Stimulated activated CD8-positive, alpha-beta memory T cell treated with anti-CD3 and anti-CD28 coated beads, Interleukin-15, amount 100 ng/mL, for 4 hours (primary cell): ENCODE measurements around the gene IGFBP2.

Source experiments
- DNase-seq, 2 donors: peaks; one replicate each; pipeline ENCODE4 v3.0.0-alpha.2; 2020; ENCODE audit warnings: low read depth in 2 of 2

The IGFBP2 gene

DNA sequence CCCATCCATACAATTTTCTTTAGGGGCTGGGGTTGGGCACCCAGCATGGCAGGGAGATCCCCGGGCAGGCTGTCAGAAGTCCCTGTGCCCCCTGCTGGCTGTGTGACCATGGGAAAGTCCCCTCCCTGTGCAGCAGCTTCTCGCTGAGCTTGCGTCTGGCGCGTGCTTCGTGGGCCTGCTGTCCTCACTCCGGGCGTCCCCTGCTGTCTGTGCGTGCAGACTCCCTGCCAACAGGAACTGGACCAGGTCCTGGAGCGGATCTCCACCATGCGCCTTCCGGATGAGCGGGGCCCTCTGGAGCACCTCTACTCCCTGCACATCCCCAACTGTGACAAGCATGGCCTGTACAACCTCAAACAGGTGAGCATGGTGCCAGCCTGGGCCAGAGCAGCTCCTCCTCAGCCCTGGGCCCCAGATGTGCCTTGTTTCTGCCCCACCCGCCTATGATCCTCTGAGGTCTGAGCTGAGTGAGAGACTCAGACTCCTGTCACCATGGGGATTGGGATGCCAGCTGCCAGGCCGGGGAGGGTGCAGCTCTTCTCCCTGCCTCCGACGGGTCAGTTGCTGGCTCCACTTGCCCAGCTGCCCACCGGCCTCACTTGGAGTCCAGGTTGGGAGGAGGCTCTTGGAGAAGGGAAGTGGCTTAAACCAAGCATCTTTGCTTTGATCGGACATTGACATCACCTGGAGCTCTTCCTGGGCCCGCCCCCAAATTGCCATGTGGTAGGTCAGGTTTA, 28.6 kb downstream of the IGFBP2 start:
- DNase-seq: no peak

DNA sequence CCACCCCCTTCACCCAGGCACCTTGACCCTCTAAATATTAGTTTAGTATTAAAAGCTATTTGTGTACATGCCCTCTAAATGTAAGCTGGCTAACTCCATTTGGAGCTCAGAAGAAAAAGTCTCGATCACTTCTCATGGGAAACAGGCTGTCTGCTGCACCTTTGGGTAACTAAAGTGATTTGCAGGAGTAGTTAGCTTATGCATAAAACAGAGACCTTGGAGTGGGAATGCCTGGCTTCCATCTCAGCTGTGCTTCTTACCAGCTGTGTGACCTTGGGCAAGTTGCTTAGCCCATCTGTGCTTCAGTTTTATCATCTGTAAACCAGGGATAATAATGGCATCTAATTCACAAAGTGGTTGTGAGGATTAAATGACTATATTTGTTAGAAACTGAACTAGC, 29.9 kb downstream of the IGFBP2 start:
- no peak for DNase-seq

DNA sequence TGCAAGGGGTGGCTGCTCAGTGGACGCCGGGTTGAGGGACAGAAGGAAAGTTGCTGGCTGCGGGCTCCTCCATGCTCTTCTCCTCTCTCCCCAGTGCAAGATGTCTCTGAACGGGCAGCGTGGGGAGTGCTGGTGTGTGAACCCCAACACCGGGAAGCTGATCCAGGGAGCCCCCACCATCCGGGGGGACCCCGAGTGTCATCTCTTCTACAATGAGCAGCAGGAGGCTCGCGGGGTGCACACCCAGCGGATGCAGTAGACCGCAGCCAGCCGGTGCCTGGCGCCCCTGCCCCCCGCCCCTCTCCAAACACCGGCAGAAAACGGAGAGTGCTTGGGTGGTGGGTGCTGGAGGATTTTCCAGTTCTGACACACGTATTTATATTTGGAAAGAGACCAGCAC, 30.6 kb downstream of the IGFBP2 start:
- no peak for DNase-seq

DNA sequence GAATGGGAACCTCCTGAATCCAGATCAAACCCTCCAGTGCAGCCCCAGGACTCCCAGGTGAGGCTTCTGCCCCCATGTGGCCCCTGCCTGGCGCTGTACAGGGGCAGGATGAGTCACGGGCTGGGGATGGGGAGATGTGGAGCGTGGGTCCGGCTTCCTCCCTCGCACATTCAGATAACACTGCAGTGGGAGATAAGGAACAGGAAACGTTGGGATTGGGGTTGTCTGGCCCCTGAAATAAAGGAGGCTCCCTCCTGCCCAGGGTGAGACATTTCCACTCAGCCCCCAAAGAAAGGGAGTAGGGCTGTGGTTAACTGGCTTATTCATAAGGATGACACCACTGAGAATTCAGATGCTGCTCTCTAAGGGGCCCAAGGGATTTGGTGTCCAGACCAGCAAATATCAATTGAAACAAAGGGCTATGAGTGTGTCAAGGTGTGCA, 31.4 kb downstream of the IGFBP2 start:
- DNase-seq: no peak

DNA sequence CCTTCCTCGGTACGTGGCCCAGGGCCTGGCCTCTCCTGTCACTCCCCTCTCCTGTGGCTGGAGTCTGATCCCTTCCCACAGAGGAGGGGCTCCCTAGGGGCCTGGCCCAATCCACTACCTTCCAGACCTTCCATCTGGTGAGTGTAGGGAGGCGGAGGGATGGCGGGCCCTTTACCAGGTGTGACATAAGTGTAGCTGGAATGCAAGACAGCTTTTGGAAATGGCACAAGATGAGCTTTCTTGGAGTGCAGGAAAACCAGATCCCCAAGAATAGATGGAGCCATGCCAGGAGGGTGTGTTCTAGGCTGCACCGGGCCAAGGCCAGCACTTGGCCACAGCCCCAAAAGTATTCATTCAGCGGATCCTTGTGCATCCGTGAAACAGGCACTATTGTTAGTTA, 32.0 kb downstream of the IGFBP2 start:
- DNase-seq: no peak

DNA sequence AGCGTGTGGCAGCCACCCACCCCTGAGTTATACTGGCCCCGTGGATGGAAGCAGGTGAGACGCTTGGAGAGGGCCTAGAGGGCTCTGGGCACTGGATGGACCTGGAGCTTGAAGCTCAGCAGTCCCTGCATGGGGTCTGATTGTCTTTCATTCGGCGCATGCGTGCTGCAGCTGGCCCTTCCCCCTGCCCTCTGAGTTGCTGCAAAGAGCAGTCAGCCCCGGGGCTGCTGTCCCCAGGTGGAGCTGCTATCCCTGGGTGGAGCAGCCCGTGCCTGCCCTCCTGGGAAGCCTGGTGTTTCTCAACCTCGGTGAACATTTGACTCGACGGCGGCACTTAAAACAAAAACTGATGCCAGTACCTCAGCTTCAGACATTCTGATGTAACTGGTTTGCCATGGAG, 32.5 kb downstream of the IGFBP2 start:
- DNase-seq: no peak

DNA sequence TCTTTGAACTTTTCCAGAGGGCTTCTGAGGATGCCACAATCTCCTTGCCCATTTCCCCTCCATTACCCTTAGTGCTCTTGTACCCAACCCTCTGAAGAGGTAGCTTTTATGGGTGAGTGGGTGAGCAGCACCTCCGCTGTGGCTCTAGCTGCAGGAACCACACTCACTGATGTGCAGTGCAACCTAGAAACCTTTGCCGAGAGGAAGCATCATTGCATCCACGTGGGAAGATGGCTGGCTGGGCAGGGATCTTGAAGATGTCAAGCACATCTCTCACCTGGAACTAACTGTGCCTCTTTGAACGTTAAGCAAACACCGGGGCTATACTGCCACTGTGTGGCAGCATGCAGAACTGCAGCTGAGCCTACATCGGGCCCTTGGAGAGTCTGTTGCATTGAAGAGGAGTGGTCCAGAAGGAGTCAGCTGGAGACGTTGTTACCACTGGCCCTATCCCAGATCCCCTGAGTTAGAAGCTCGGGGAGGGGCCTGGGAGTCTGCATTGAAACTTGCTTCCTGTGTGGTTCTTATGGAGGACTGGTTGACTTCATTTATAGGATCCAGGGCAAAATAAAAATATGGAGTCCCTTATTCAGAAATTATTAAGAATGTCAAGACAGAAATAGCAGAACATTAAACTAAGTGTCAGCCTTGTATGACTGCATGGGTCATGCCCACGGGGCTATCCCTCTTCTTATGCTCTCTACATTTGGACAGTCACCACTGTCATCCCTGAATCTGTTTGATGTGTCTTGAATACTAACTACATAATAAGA, 33.4 kb downstream of the IGFBP2 start:
- peak; percentile 11 to 28 for DNase-seq

DNA sequence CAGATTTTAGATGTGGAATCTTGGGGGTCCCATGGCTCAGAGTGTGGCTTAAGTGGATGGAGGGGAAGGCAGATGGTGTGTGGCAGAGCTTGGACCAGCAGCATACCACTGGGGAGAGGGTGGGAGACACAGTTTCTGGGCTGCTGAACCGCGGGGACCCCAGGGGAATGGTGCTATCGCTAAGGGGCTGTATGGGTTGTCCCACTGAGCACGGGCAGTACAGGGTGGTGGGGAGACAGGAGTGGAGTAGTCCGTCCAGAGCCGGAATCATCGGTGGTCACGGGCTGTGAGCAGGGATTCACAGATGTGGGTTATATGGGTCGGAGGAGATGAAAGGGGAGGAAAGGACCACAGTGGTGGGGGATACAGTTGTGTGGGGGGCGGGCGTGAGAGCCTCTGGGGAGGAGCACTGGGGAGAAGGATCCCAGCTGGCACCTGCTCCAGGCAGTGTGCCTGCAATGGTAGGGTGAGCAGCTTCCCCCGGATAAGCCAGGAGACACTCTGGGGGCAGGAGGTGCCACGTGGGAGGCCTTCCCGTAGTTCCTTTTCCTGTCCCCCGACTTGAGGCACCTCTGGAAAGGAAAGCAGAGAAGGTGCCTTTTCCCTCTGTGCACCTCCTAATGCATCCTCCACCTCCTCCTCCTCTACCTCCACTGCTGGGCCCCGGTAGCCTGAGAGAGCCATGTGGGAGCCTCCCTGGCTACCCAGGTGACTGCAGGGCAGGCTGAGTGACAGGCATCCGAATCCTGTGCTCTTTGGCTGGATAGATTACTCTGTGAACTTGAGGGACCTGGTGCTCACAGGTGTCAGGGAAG, 37.3 kb downstream of the IGFBP2 start:
- no peak for DNase-seq

DNA sequence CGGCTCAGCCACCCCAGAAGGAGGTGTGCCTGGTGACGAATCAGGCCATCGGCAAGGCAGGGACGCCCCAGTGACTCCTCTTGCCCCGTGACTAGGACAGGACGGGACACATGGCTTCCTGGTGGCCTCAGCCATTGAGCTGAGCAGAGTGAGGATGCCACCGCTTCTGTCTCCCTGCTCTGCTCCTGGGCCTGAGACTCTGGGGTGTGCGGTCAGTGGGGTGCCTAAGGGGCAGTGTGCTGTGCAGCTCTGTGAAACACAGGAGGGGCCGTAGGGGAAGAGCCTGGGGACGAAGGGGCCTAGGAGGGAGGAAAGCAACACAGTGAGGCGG, 37.8 kb downstream of the IGFBP2 start:
- DNase-seq: no peak

DNA sequence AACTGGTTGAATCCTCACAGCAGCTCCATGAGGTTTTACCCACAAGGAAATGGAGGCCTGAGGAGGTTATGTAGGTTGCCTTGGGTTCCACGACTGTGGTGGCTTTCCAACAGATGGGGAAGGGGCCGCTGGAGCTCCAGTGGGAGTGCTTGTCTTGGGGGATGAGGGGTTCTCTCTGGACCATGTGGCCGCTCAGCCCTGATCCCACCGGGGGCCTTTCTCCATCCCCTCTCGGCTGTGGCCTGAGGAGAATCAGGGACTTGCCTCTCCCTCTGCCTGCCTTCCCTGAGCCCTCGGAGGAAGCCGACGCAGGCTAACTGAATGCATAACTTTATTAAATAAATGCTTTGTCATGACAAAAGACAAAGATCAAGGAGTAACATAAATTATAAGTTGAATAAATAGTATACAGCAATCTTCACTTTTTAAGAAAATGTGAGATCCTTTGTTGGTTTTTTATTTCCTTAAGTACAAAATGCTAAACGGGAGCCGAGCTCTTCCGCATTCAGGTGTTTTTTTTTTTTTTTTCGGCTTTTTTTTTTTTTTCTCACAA, 38.6 kb downstream of the IGFBP2 start:
- no peak for DNase-seq

DNA sequence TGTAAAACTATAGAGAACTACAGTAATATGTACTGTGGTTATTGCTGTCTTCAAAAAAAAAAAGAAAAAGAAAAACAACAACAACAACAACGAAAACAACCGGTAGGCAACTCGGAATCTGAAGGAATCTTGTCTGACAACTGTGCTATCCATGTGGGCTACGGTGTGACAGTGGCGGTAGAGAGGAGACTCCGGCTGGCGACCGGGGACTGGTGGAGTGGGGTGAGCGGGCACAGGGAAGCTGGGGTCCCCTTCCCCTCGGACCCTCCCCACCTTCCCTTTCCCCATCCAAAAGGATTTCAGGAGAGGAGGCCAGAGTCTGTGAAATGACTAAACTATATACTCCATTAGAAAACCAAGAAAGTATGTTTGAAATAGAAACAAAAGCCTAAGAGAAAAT, 39.2 kb downstream of the IGFBP2 start:
- no peak for DNase-seq

DNA sequence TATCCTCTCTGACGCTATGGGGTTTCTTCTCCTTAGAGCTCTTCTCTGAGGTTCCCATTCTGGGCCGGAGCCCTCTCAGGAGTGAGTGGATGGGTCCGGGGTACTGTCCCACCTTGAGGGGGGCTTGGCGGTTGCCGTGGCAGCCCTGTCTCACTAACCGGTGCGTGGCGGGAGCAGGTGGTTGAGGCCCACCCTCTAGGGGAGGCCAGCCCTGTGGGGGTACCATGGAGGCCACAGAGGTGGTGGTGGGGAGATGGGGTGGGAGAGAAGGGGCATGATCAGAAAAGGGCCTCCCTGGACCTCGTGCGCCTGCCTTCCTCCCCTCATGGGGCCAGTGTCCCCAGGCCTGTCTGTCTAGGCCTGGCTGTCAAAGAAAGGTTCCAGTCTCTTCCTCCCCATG, 39.8 kb downstream of the IGFBP2 start:
- no peak for DNase-seq

DNA sequence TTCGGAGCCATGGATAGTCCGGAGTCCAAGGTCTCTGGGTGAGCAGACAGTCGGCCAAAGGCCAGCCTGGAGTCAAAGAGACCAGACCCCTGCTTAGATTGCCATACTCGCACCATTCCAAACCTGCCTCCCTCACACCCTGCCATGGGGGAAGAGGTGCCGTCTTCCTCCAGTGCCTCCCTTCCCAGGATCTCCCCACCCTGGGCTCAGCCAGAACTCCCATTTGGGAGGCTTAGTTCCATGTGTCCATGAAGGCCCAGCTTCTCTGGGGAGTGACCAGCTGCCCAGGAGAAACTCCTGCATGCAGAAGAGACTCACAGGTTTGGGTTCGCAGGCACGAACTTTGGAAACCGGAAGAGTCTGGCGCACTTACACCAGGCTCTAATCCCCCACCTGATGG, 40.4 kb downstream of the IGFBP2 start:
- no peak for DNase-seq

DNA sequence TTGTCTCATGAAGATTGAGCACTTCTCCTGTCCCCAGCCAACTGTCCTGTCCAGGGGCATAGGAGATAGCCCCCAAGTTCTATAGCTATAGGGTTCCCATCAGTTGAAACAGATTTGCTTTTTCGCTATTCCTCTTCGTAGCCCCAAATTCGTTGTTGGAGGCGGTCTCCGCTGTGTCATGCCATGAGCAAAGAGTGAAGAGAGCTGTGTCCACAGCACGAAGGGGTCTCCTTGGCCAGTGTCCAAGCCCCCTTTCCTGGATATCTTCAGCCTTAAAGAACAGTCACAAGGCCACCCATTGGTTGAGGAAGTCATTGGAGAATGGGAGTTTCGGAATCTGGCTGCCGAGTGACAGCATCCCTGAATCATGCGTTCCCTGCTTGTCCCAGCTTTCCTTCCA, 41.2 kb downstream of the IGFBP2 start:
- no peak for DNase-seq

DNA sequence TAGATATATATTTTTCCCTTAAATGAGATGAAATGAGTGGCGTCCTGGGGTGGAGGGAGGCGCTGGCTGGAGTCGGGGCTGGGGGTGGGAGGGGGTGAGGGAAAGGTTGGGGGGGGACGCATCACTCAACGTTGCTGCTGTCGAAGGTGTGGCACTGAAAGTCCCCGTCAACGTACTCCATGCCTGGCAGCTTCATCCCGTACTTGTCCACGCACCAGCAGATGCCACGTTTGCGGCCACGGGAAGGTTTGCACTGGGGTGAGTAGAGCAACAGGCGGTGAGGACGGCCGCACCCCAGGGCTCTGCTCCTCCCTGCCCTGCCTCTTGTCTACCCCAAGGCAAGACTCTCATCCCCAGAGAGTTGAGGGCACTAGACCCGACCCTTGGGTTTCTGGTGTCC, 43.4 kb downstream of the IGFBP2 start:
- no peak for DNase-seq

DNA sequence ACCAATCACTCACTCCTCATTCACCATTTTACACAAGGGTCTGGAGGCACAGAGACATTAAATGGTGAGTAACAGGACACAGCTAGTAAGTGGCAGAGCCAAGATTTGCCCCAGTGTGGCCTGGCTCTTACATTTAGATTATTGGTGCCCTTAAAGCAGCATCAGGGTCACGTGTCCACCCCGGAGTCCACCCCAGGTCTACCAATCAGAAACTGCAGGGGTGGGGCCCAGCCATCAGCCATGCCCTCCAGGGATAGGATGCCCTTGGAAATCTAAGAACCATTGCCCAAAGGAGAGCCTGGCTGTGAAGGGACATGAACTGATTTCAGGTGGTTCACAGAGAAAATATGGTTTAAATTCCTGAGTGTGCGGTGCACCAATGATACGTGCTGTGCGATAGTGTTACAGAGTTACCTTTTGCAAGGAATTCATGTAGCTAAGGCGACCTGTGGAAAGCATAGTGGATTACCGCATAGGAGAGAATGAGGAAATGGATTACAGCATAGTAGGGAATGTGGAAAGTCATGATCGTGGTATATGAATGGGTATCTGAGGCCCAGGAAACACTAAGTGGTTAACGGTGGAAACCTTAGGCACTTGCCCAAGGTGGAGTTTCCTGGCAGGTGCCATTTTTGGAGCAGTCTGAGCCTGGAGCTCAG, 44.3 kb downstream of the IGFBP2 start:
- no peak for DNase-seq

DNA sequence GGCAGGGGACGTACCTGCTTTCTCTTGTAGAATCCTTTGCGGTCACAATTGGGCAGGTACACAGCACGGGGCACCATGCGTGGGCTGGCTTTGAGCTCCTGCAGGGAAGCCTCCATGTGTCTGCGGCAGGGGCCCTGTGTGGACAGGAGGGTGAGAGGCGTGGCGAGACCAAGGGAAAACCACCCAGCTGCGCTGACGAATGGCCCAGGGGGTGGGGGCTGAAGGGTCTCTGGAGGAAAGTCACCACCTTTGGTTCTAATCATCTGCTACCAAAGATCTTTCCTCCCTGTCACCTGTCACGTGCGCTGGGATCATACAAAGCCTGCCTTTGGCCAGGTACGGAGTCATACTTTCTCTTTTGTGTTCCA, 44.9 kb downstream of the IGFBP2 start:
- no peak for DNase-seq

DNA sequence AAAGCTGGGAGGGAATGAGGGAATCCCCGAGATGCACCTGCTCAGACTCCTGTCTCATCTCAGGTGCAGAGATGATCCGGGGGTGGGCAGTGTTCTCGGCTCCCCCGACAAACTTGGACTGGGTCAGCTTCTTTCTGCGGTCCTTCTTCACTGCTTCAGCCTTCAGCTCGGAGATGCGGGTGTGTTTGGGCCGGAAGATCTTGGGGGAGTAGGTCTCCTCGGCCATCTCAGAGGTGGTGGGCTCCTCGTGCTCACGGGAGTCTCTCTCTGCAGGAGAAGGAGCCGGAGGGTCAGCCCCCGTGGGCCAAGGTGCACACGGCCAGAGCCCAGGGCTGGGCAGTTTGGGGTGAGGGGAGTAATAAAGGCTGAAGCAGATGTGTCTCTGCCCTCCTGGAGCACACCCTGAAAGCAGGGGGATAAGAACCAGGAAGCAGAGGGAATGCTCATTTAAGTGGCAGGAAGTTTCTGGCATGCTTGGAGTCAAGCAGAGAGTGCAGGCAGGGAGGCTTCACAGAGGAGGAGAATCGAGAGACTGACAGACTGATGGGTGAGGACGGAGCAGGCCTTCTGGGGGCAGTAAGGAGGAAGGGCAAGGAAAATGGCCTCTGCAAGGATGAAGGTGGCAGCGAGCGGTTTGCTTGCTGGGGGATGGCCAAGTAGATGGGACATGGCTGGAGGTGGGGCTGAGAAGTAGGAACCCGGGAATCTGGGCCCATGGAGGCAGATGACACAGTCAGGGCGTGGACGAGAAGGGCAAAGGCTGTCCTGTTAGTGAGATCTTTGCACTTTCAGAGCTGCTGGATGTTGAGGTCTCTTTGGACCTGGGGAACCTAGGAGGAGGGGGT, 45.8 kb downstream of the IGFBP2 start:
- no peak for DNase-seq

DNA sequence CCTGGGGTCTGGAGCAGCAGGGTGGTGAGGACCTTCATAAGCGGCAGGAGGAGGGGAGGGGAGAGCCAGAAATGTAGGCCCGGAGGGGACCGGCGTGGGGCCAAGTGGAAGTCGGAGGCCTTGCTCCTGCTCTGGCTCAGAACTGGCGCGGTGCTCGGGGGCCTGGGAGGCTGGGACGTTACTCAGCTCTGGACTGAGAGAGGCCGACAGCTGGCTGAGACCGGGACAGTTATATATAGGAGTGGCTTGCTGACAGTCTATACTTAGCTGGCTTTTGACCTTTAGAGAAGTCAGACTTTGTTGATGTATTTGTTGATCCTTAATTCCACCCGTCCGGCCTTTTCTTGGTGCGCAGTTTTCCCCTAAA, 46.4 kb downstream of the IGFBP2 start:
- no peak for DNase-seq

DNA sequence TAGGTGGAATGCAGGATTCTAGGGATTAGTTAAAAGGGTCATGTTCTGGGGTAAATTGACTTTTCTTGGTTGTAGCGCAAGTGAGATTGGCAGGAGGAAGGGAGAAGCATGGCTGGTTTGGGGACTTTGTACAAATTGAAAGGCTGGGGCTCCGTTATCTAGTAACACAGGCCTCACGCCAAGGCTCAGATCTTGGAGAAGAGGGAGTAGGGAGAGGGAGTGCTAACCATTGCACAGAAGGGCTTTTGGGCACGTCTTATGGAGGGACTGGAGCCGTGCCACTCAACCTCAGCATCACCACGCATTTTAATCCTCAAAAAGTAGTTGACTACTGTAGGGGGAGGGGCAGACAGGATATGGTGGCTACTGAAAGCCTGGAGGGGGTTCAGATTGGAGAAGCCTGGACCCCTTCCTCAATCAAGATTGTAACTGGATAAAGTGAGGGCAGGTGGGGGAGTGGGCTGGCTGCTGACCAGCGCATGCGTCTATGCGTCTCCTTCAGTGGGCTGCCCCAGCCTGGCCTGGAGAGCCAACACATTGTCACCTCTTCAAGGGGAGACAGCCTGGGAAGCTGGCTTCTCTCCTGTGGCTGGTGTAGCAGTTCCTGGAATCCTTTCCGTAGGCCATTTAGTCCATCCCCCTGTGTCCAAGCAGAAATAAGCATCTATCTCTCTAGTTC, 47.9 kb downstream of the IGFBP2 start:
- DNase-seq: no peak

DNA sequence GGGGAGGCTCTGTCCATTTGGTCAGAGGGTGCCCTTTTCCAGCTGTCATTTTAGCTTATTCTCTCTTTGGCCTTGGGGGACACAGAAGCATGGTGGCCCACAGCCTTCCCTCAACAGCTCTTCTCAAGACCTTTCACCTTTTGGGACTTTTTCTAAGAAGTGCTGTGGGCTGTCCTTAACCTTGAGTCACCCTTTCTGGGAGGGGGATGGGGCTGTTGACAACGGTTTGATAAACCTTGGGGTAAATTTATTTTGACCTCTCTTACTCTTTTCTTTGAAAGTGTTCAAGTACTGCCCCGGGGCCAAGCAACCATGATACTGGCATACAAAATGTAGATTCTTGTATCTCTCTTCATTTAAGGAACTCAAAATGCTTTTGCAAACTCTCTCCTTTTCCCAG, 48.5 kb downstream of the IGFBP2 start:
- no peak for DNase-seq
